ENCODE data around the gene FNDC3A.

The FNDC3A gene

GRCh38 chr13:48944221-48944620 lies 31.5 kb upstream of the FNDC3A start:
- in situ Hi-C loops (cut with MboI; ENCODE audit: low sequenced_read_pairs, unreplicated experiment), result no loop called here
- TF ChIP-seq CTCF (IDR thresholded peaks at IDR 0.05; ENCODE audit: borderline replicate concordance, control extremely low read depth, extremely low read depth, insufficient read depth, missing control alignments), result no peak
- DNase-seq (ENCODE audit: low spot score), result no peak

GRCh38 chr13:48945626-48946025 lies 30.1 kb upstream of the FNDC3A start:
- no peak for TF ChIP-seq CTCF (IDR thresholded peaks at IDR 0.05; ENCODE audit: borderline replicate concordance, control extremely low read depth, extremely low read depth, insufficient read depth, missing control alignments)
- no peak for DNase-seq (ENCODE audit: low spot score)
- in situ Hi-C loops (cut with MboI; ENCODE audit: low sequenced_read_pairs, unreplicated experiment), result no loop called here

GRCh38 chr13:48946163-48946562 lies 29.5 kb upstream of the FNDC3A start:
- no peak for TF ChIP-seq CTCF (IDR thresholded peaks at IDR 0.05; ENCODE audit: borderline replicate concordance, control extremely low read depth, extremely low read depth, insufficient read depth, missing control alignments)
- DNase-seq (ENCODE audit: low spot score), result no peak
- in situ Hi-C loops (cut with MboI; ENCODE audit: low sequenced_read_pairs, unreplicated experiment), result no loop called here

- DNase-seq (ENCODE audit: low spot score), result no peak
- TF ChIP-seq CTCF (IDR thresholded peaks at IDR 0.05; ENCODE audit: borderline replicate concordance, control extremely low read depth, extremely low read depth, insufficient read depth, missing control alignments), result no peak
- in situ Hi-C loops (cut with MboI; ENCODE audit: low sequenced_read_pairs, unreplicated experiment), result no loop called here
Measured at GRCh38 chr13:48949566-48950500, 25.9 kb upstream of the FNDC3A start.

DNA sequence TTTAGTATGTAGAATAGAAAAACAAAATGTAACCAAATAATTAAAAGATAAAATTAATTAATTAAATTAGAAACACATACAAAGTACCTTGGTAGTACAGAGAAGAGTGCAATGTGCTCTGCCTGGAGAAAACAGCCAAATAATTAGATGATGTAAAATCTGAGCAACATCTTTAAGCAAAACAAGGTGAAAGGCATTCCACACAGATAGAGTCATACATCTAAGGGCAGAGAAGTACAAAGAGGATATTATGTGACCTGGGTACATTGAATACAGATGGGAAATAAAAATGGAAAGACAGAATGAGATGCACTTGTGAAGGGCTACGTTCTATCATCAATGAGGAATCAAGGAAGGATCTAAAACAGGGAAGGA lies 25.2 kb upstream of the FNDC3A start:
- in situ Hi-C loops (cut with MboI; ENCODE audit: low sequenced_read_pairs, unreplicated experiment), result no loop called here
- no peak for DNase-seq (ENCODE audit: low spot score)
- TF ChIP-seq CTCF (IDR thresholded peaks at IDR 0.05; ENCODE audit: borderline replicate concordance, control extremely low read depth, extremely low read depth, insufficient read depth, missing control alignments), result no peak

- TF ChIP-seq CTCF (IDR thresholded peaks at IDR 0.05; ENCODE audit: borderline replicate concordance, control extremely low read depth, extremely low read depth, insufficient read depth, missing control alignments), result no peak
- in situ Hi-C loops (cut with MboI; ENCODE audit: low sequenced_read_pairs, unreplicated experiment), result no loop called here
- no peak for DNase-seq (ENCODE audit: low spot score)
Measured at GRCh38 chr13:48954081-48954480, 21.6 kb upstream of the FNDC3A start.

All from GM13976 (cell line).